ENCODE results near the gene MLF1. TPM values are rescaled to one million over a fixed set of nuclear protein-coding genes. Genes with fewer than 3 reads are reported as not detected.
A peak's percentile ranks its signal among the peaks of the same experiment; 100 is the strongest.

The MLF1 gene
- total RNA-seq (2021; ENCODE audit: unreplicated experiment) (43.7 TPM), Bru-seq, nascent RNA (percentile 67 among the genes with signal in this experiment), BruChase-seq, experiment 1, labeled RNA remaining after a 6-hour chase (percentile 78 among the genes with signal in this experiment), BruChase-seq, experiment 2, labeled RNA remaining after a 2-hour chase (percentile 68 among the genes with signal in this experiment)
- polyA plus RNA-seq (2012), result 24.5 and 28.9 TPM in 2 replicates
- long read RNA-seq, transcript MLF1-202 (7 exons, 2,222 nt), result minor isoform, 20 of 109 reads
- long read RNA-seq, transcript MLF1-210 (8 exons, 1,247 nt), result minor isoform, 7 of 109 reads
- long read RNA-seq, transcript MLF1-201 (7 exons, 2,203 nt), result major isoform, 71 of 109 reads
- long read RNA-seq, partial matches to known transcripts, result 1 of 109 reads
- long read RNA-seq, other reads (novel, unspliced or antisense), result 9 of 109 reads

GRCh38 chr3:158570999-158571702, at the start of gene MLF1:
TSS of gene MLF1 (plus strand) at chr3:158571194. CDS start at chr3:158571301, 107 bp downstream.
- Histone ChIP-seq H3K4me3 (replicated peaks in 1 of 2; ENCODE audit: low read depth in 1 of 2, low read length in 2 of 2) (peak within 1 kb of the TSS; percentile 63 to 69), H3K9me3 (ENCODE audit: control insufficient read depth in 1 of 2, insufficient read depth in 1 of 2, low read depth in 1 of 2, low read length in 2 of 2) (no peaks in the 10 kb centered on the region), H4K20me1 (ENCODE audit: insufficient read depth) (no peaks in the 10 kb centered on the region), H3K79me2 (ENCODE audit: insufficient read depth, low read length) (peaks cover 5% of the 10 kb centered on the region), H3K4me2 (ENCODE audit: low read length) (peak within 1 kb of the TSS; percentile 98), H3K9me2 (ENCODE audit: insufficient read depth) (no peaks in the 10 kb centered on the region), H2AFZ (ENCODE audit: low read depth, low read length, poor library complexity, severe bottlenecking) (peak within 1 kb of the TSS; percentile 91), H3K9ac (ENCODE audit: low read length) (peak within 1 kb of the TSS; percentile 87), H3K4me1 (ENCODE audit: control insufficient read depth in 1 of 2, insufficient read depth in 2 of 2, low read length in 2 of 2) (peaks cover 0 to 24% of the 10 kb centered on the region in 2 experiments; a peak in 2 of 4 replicates), H3K27ac (ENCODE audit: low read depth, low read length) (no peak within 1 kb of the TSS; the same call in 1 of the 2 replicates), H3K27me3 (ENCODE audit: insufficient read depth, low read length) (no peaks in the 10 kb centered on the region), H3K36me3 (ENCODE audit: control insufficient read depth in 1 of 2, insufficient read depth in 2 of 2, low read length in 2 of 2) (no peaks in the 10 kb centered on the region)
- ChIA-PET POLR2A (interaction anchor here (1.0 to 2.3 kb wide), 5 partner anchors 9 to 73 kb away, joined by 3 to 11 read pairs (median 3); partner anchors contain the start of gene GFM1), CTCF (no interaction called here), RAD21 (ENCODE audit: low non-redundant PET in 1 of 2, low total read pairs in 2 of 2, uncharacterized antibody in 2 of 2, unreplicated experiment in 2 of 2) (no interaction called here)
- intact Hi-C loops (cut with micrococcal nuclease), result no loop called here
- peak; percentile 99 for ATAC-seq
- DNase-seq (ENCODE audit: low read depth, low spot score), result peak; percentile 90
- no TSS peak for BruUV-seq (replicated peaks)
- TF ChIP-seq ZNF274 (IDR thresholded peaks at IDR 0.05; ENCODE audit: low read depth, low read length) (no peak), SP1 (IDR thresholded peaks at IDR 0.05; ENCODE audit: low read depth) (peak; percentile 66), RAD21 (IDR thresholded peaks at IDR 0.05; ENCODE audit: low read depth) (no peak), ZFX (IDR thresholded peaks at IDR 0.05) (no peak), ZBTB33 (IDR thresholded peaks at IDR 0.05; ENCODE audit: extremely low read depth, insufficient replicate concordance, low read length) (no peak), EZH2phosphoT487 (IDR thresholded peaks at IDR 0.05; ENCODE audit: borderline replicate concordance) (no peak), MAX (IDR thresholded peaks at IDR 0.05) (peak; percentile 98), CEBPB (IDR thresholded peaks at IDR 0.05; ENCODE audit: low read depth) (no peak), EGR1 (IDR thresholded peaks at IDR 0.05; ENCODE audit: low read depth) (no peak), CBX3 (IDR thresholded peaks at IDR 0.05; ENCODE audit: low read depth) (peak; percentile 89), SRF (IDR thresholded peaks at IDR 0.05; ENCODE audit: low read depth) (no peak), ATF3 (IDR thresholded peaks at IDR 0.05) (no peak), ELF1 (IDR thresholded peaks at IDR 0.05; ENCODE audit: borderline replicate concordance, low read depth) (no peak), POLR2A (IDR thresholded peaks at IDR 0.05; ENCODE audit: borderline replicate concordance, extremely low read depth, insufficient read depth, insufficient read length) (peak; percentile 33), TCF7L2 (IDR thresholded peaks at IDR 0.05; ENCODE audit: borderline replicate concordance, extremely low read depth, insufficient read depth, insufficient read length) (no peak), REST (IDR thresholded peaks at IDR 0.05; ENCODE audit: low read depth) (no peak), JUND (IDR thresholded peaks at IDR 0.05) (no peak), FOSL1 (IDR thresholded peaks at IDR 0.05; ENCODE audit: low read depth) (no peak), EZH2 (IDR thresholded peaks at IDR 0.05) (no peak), YY1 (IDR thresholded peaks at IDR 0.05; ENCODE audit: extremely low read depth, insufficient replicate concordance, low read depth, low read length) (no peak), SIN3A (IDR thresholded peaks at IDR 0.05; ENCODE audit: low read depth) (0 out of 2 replicates have a peak, but pooled peaks have one; percentile 22)

All from HCT116 (cell line).